Dedifferentiated amniotic fluid mesenchymal stem cell (primary cell): ENCODE results near the gene ZNF573.
A peak's percentile ranks its signal among the peaks of the same experiment; 100 is the strongest.

Source experiments
- DNase-seq: peaks from one replicate; pipeline ENCODE4 v3.0.0-alpha.2; 2016; ENCODE audit errors: extremely low spot score

The ZNF573 gene

DNA sequence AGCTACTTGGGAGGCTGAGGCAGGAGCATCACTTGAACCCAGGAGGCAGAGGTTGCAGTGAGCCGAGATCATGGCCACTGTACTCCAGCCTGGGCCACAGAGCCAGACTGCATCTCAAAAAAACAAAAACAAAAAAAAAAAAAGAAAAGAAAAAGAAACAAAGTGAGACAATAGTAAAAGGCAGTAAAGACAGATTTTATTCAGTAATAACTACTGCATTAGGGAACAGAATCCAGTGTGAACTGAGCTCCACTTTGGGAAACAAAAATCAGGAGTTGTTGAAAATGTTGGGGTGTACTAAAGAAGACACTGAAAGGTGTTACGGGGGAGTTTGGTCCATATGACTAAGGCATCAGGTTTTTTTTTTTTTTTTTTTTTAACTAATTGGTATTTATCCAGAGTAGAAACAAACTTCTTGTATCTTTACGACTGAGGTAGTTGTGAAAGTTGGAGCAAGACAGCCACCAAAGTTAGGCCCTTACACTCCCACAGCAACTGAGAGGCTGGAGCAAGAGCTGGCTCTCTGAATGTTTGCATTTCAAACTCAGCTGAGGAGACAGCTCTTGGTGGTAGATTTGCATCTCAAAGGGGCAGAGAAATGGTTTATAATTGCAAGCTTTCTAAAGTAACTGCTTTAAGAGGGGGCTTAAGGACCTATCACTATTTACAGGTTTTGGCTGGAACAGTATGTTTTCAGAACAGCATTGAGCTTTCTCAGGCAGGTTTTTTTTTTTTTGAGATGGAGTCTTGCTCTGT lies 84.1 kb downstream of the ZNF573 start:
- DNase-seq = no peak

DNA sequence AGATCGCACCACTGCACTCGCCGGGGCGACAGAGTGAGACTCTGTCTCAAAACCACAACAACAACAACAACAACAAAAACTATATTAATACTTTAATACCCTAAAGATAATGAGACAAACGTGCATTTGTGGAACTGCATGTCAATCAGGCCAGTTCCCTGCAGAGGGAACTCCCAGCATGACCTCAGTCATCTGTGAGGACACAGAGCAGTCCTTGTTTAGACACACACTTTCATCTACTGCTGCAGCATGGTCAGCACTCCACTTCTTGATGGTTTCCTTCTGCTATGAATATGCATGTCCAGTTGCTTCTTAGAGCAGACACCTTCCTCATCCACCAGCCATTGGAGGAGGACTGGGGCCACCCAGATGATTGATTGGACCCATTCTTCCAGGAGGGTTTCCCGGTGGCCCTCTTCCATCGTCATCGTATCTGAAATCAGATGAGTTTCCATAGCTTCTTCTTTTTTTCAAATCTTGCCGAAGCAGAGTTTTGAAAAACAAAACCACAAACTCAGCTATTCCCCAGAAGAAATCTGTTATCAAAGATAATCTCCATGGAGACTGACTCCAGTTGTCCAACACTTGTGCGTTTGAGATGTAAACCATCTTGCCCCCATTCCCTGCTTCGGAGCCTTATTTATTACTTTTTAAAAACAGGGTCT lies 86.3 kb downstream of the ZNF573 start:
- DNase-seq = no peak

DNA sequence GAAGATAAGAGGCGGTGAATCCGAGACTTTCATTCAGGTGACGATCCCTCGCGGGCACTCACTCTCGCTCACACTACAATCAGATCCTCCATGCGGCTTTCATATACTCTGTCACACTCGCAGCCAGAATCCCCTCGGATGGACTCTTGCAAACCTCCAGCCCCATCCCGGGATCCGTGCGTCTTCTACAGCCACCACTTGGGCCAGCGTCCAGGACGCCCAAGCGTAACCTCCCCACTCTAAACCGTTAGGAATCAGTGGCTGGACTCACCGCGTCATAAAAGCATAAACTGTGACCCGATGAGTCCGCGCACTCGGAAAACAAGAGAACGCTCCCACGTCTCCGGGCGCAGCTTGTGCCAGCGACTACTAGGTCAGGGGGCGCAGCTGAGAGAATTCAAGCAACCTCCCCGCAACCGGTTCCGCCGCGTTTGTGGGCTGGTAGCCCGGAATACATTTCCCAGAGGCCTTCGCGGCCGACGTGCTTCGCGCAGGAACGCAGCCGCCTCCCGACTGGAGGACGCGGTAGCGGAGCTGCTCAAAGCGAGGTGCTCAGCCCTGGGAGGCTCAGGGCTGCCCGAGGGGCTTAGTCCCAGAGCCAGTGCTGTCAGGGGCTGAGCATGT lies 87.4 kb downstream of the ZNF573 start:
- peak; percentile 54 for DNase-seq
